Caco-2 (cell line): ENCODE results near the gene CD300LD. TPM values are rescaled to one million over a fixed set of nuclear protein-coding genes. Genes with fewer than 3 reads are reported as not detected.

ENCODE experiments used
- BruUV-seq: library from RNA; stranded (reverse); fragments of 400-500 nt; replicated peaks from 2 replicates; lab custom pipeline; 2021; lab: Mats Ljungman, UMichigan
- CTCF ChIA-PET: fragments of 300-600 bp; sonication (Branson Sonifier 250); formaldehyde crosslinking; loops from one replicate; lab custom pipeline; 2022; ENCODE audit warnings: antibody characterized with exemption; lab: Charles Lee
- POLR2A ChIA-PET: fragments of 300-600 bp; sonication (Branson Sonifier 250); formaldehyde crosslinking; loops from one replicate; lab custom pipeline; 2022; ENCODE audit warnings: antibody characterized with exemption; lab: Charles Lee
- DNase-seq, 2 experiments: peaks; one replicate each; pipeline versions ENCODE4 v3.0.0 to v3.0.0-alpha.2; 2020 to 2022
- H3K27me3 ChIP-seq: replicated peaks from 2 replicates; pipeline ENCODE4 v1.6.0; 2011; ENCODE audit warnings: low read length; ENCODE audit not compliant: control insufficient read depth, insufficient read depth
- H3K36me3 ChIP-seq: 2 replicates; pipeline ENCODE4 v1.5.1; 2011; ENCODE audit warnings: low read length; ENCODE audit not compliant: control insufficient read depth, insufficient read depth
- H3K4me1 ChIP-seq: fragments of 250-450 bp; sonication (Bioruptor Pico); 2 replicates; pipeline ENCODE4 v1.5.1; 2020; ENCODE audit warnings: mild to moderate bottlenecking
- H3K4me3 ChIP-seq: 2 replicates; pipeline ENCODE4 v1.5.1; 2011; ENCODE audit warnings: low read depth, mild to moderate bottlenecking, control low read depth, low read length
- H3K9me3 ChIP-seq: fragments of 250-450 bp; sonication (Bioruptor Pico); 2 replicates; pipeline ENCODE4 v1.5.1; 2020; ENCODE audit warnings: mild to moderate bottlenecking, moderate library complexity
- H3K27ac Mint-ChIP-seq: one replicate; pipeline ENCODE4 v1.8.0; 2022; ENCODE audit warnings: mixed read lengths; ENCODE audit not compliant: unreplicated experiment
- H3K27me3 Mint-ChIP-seq: one replicate; pipeline ENCODE4 v1.8.0; 2022; ENCODE audit warnings: mixed read lengths; ENCODE audit not compliant: insufficient read depth, unreplicated experiment
- H3K36me3 Mint-ChIP-seq: one replicate; pipeline ENCODE4 v1.8.0; 2022; ENCODE audit warnings: mild to moderate bottlenecking, mixed read lengths; ENCODE audit not compliant: insufficient read depth, unreplicated experiment
- H3K4me1 Mint-ChIP-seq: one replicate; pipeline ENCODE4 v1.8.0; 2022; ENCODE audit warnings: low read depth, mixed read lengths; ENCODE audit not compliant: unreplicated experiment
- H3K4me3 Mint-ChIP-seq: one replicate; pipeline ENCODE4 v1.8.0; 2022; ENCODE audit warnings: mild to moderate bottlenecking, moderate library complexity, mixed read lengths; ENCODE audit not compliant: unreplicated experiment
- H3K9me3 Mint-ChIP-seq: one replicate; pipeline ENCODE4 v1.8.0; 2022; ENCODE audit warnings: mixed read lengths; ENCODE audit not compliant: unreplicated experiment
- intact Hi-C: fragments of 100-400 bp; cut with micrococcal nuclease; formaldehyde crosslinking; loops from one replicate; pipeline ENCODE4 v1.10.0; 2022; ENCODE audit not compliant: unreplicated experiment
- total RNA-seq: library from RNA; stranded (reverse); gene quantifications from 2 replicates; pipeline ENCODE4 v1.2.3, GENCODE V29; 2022
- TF ChIP-seq, protein P1 (sequence below), 2 experiments: fragments of 200-600 bp in 1 of 2; IDR thresholded peaks; 1 replicate in 1 of 2; 2 replicates in 1 of 2; pipeline versions ENCODE4 v1.5.1 to v1.8.0; 2011 to 2022; ENCODE audit warnings: antibody characterized with exemption in 1 of 2, control low read depth in 1 of 2, inconsistent platforms in 1 of 2, low read depth in 1 of 2, low read length in 1 of 2, mild to moderate bottlenecking in 1 of 2, moderate library complexity in 1 of 2; ENCODE audit not compliant: insufficient read depth in 1 of 2, severe bottlenecking in 1 of 2, unreplicated experiment in 1 of 2

CD300LD gene
- total RNA-seq, 1 experiment from 2014 or later, result not detected

DNA sequence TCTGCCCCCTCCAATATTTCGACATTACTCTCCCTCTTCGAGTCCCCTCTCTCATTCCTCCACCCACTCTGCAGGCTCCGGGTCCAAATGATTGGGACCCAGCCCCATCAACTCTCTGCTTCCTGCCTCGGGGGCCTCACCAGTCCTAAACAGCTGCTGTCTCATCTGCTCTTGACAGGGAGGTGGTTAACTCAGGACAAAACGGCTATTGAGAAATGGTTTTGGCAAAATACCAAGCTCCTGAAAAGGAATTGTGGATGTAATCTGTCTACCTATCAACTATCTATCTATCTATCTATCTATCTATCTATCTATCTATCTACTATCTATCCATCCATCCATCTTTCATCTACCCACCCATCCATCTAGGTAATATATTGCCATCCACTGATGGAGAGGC is 27.0 kb downstream of the CD300LD start:
- no peaks in the 10 kb centered on the region for H3K36me3 Mint-ChIP-seq
- ChIA-PET POLR2A (no interaction called here), CTCF (no interaction called here)
- no peak for DNase-seq
- peaks cover 1% of the 10 kb centered on the region; the same call in 1 of the 2 replicates for H3K27me3 ChIP-seq
- H3K4me1 ChIP-seq, result no peaks in the 10 kb centered on the region
- TF ChIP-seq, protein P1, sequence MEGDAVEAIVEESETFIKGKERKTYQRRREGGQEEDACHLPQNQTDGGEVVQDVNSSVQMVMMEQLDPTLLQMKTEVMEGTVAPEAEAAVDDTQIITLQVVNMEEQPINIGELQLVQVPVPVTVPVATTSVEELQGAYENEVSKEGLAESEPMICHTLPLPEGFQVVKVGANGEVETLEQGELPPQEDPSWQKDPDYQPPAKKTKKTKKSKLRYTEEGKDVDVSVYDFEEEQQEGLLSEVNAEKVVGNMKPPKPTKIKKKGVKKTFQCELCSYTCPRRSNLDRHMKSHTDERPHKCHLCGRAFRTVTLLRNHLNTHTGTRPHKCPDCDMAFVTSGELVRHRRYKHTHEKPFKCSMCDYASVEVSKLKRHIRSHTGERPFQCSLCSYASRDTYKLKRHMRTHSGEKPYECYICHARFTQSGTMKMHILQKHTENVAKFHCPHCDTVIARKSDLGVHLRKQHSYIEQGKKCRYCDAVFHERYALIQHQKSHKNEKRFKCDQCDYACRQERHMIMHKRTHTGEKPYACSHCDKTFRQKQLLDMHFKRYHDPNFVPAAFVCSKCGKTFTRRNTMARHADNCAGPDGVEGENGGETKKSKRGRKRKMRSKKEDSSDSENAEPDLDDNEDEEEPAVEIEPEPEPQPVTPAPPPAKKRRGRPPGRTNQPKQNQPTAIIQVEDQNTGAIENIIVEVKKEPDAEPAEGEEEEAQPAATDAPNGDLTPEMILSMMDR (IDR thresholded peaks at IDR 0.05; ENCODE audit: insufficient read depth in 1 of 2, low read depth in 1 of 2, low read length in 1 of 2, severe bottlenecking in 1 of 2, unreplicated experiment in 1 of 2), result no peak
- no peak overlapping the region for H3K4me3 Mint-ChIP-seq
- no peak overlapping the region for H3K4me3 ChIP-seq
- H3K4me1 Mint-ChIP-seq, result peaks cover 6% of the 10 kb centered on the region
- H3K9me3 Mint-ChIP-seq, result peaks cover 24% of the 10 kb centered on the region
- no peaks in the 10 kb centered on the region for H3K36me3 ChIP-seq
- no peaks in the 10 kb centered on the region for H3K9me3 ChIP-seq
- no peak overlapping the region for H3K27ac Mint-ChIP-seq
- BruUV-seq, result no TSS peak
- intact Hi-C loops, result no loop called here
- peaks cover 31% of the 10 kb centered on the region for H3K27me3 Mint-ChIP-seq

DNA sequence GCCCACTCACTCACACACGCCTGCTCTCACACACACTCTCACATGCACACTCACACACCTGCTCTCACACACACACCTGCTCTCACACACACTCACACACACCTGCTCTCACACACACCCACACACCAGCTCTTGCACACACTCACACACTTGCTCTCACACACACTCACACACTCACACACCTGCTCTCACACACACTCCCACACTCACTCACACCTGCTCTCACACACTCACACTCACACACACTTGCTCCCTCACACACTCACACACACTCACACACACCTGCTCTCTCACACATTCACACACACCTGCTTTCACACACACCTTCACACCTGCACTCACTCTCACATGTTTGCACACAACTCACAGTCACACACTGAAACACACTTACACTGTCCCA is 28.7 kb downstream of the CD300LD start:
- Mint-ChIP-seq H3K36me3 (no peaks in the 10 kb centered on the region), H3K4me3 (no peak overlapping the region), H3K4me1 (peaks cover 3% of the 10 kb centered on the region), H3K27ac (no peak overlapping the region), H3K27me3 (peaks cover 32% of the 10 kb centered on the region), H3K9me3 (peaks cover 16% of the 10 kb centered on the region)
- H3K36me3 ChIP-seq, result no peaks in the 10 kb centered on the region
- no peaks in the 10 kb centered on the region for H3K4me1 ChIP-seq
- no peaks in the 10 kb centered on the region for H3K9me3 ChIP-seq
- TF ChIP-seq, protein P1 (IDR thresholded peaks at IDR 0.05; ENCODE audit: insufficient read depth in 1 of 2, low read depth in 1 of 2, low read length in 1 of 2, severe bottlenecking in 1 of 2, unreplicated experiment in 1 of 2), result no peak
- CTCF ChIA-PET, result no interaction called here
- no TSS peak for BruUV-seq
- intact Hi-C loops, result no loop called here
- POLR2A ChIA-PET, result no interaction called here
- no peak overlapping the region for H3K4me3 ChIP-seq
- DNase-seq, result no peak
- H3K27me3 ChIP-seq, result peaks cover 1% of the 10 kb centered on the region; the same call in 1 of the 2 replicates

DNA sequence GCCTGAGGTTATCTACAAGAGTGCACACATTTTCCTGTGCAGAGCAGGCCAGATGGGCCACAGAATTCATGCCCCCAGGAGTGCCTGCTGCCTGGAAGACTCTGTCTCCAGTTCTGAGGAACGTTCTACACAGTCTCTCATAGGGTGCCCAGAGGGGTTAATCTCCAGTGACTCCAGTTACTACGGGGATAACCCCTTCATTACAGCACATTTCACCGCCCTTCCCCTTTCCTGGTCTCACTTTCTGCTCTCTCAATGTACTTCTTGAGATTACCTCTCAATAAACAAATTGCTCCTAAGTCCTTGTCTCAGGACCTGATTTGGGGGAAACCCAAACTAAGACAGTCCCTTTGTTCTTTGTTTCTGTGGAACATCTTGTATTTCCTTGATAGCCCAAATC is 30.5 kb downstream of the CD300LD start:
- TF ChIP-seq, protein P1 (IDR thresholded peaks at IDR 0.05; ENCODE audit: insufficient read depth in 1 of 2, low read depth in 1 of 2, low read length in 1 of 2, severe bottlenecking in 1 of 2, unreplicated experiment in 1 of 2), result no peak
- Mint-ChIP-seq H3K4me3 (no peak overlapping the region), H3K9me3 (peaks cover 11% of the 10 kb centered on the region), H3K4me1 (no peaks in the 10 kb centered on the region), H3K27me3 (peaks cover 29% of the 10 kb centered on the region), H3K27ac (no peak overlapping the region), H3K36me3 (no peaks in the 10 kb centered on the region)
- Histone ChIP-seq H3K4me3 (no peak overlapping the region), H3K4me1 (no peaks in the 10 kb centered on the region), H3K36me3 (no peaks in the 10 kb centered on the region), H3K9me3 (no peaks in the 10 kb centered on the region), H3K27me3 (peaks cover 1% of the 10 kb centered on the region; the same call in 1 of the 2 replicates)
- BruUV-seq, result no TSS peak
- ChIA-PET CTCF (no interaction called here), POLR2A (no interaction called here)
- intact Hi-C loops, result no loop called here
- DNase-seq, result no peak
